HL-60 (cell line): ENCODE data around the gene LIPI.

ENCODE experiments used
- DNase-seq, 2 experiments: peaks; one replicate each; pipeline ENCODE4 v3.0.0-alpha.2; 2010 to 2020; ENCODE audit warnings: low read depth in 1 of 2, low spot score in 1 of 2
- H3K27ac ChIP-seq: fragments of 250-450 bp; sonication (Bioruptor Pico); replicated peaks from 2 replicates; pipeline ENCODE4 v1.5.1; 2020; ENCODE audit warnings: mild to moderate bottlenecking, moderate library complexity
- H3K27me3 ChIP-seq: fragments of 250-450 bp; sonication (Bioruptor Pico); 2 replicates; pipeline ENCODE4 v1.5.1; 2021; ENCODE audit warnings: mild to moderate bottlenecking, moderate library complexity; ENCODE audit not compliant: insufficient read depth, poor library complexity, severe bottlenecking
- H3K4me3 ChIP-seq: replicated peaks from 2 replicates; pipeline ENCODE4 v1.5.1; 2011; ENCODE audit warnings: mild to moderate bottlenecking, control low read depth, low read length; ENCODE audit not compliant: insufficient read depth
- CTCF ChIP-seq: IDR thresholded peaks from one replicate; pipeline ENCODE4 v1.5.1; 2011; ENCODE audit warnings: low read length, control low read depth, inconsistent platforms; ENCODE audit not compliant: insufficient read depth
- GABPA ChIP-seq: IDR thresholded peaks from 2 replicates; pipeline ENCODE4 v1.6.1; 2012; ENCODE audit warnings: low read depth
- POLR2AphosphoS5 ChIP-seq: IDR thresholded peaks from 2 replicates; pipeline ENCODE4 v1.6.1; 2012; ENCODE audit warnings: low read depth
- REST ChIP-seq: IDR thresholded peaks from 2 replicates; pipeline ENCODE4 v1.6.1; 2012; ENCODE audit warnings: low read depth; ENCODE audit not compliant: insufficient replicate concordance
- SPI1 ChIP-seq: IDR thresholded peaks from 2 replicates; pipeline ENCODE4 v1.6.1; 2012; ENCODE audit warnings: low read depth, mild to moderate bottlenecking, borderline replicate concordance

Gene LIPI

GRCh38 chr21:14223365-14223764 lies 12.6 kb upstream of the LIPI start:
- H3K27me3 ChIP-seq: no peaks in the 10 kb centered on the region
- no peak overlapping the region for H3K4me3 ChIP-seq
- no peak overlapping the region for H3K27ac ChIP-seq
- no peak for TF ChIP-seq POLR2AphosphoS5
- TF ChIP-seq REST: no peak
- TF ChIP-seq CTCF: no peak
- TF ChIP-seq GABPA: no peak
- no peak for TF ChIP-seq SPI1
- no peak for DNase-seq

GRCh38 chr21:14215971-14216641 lies 5.4 kb upstream of the LIPI start, which contains the start of gene RBM11:
Gene RBM11 (plus strand): TSS chr21:14216157. CDS start chr21:14216187, 30 bp downstream.
- Histone ChIP-seq H3K27me3 (peaks cover 7% of the 10 kb centered on the region), H3K4me3 (peak within 1 kb of the TSS; percentile 92), H3K27ac (no peak within 1 kb of the TSS)
- DNase-seq: peak; percentile 22 to 51
- TF ChIP-seq GABPA (no peak), CTCF (no peak), POLR2AphosphoS5 (no peak), SPI1 (no peak), REST (no peak)

GRCh38 chr21:14213164-14213563 lies 2.4 kb upstream of the LIPI start:
- Histone ChIP-seq H3K4me3 (no peak overlapping the region), H3K27me3 (peaks cover 7% of the 10 kb centered on the region), H3K27ac (no peak overlapping the region)
- no peak for DNase-seq
- TF ChIP-seq POLR2AphosphoS5 (no peak), GABPA (no peak), CTCF (no peak), REST (no peak)
